Thoracic aorta endothelial cell (primary cell): Measurements from ENCODE around the gene SLC25A40. TPM values are rescaled to one million over a fixed set of nuclear protein-coding genes. Genes with fewer than 3 reads are reported as not detected.

Source experiments
- total RNA-seq: library from RNA; depleted of rRNA; stranded (reverse); fragments of >200 nt; gene quantifications from 2 replicates; pipeline ENCODE4 v1.2.3, GENCODE V29; 2012

Gene SLC25A40, protein sequence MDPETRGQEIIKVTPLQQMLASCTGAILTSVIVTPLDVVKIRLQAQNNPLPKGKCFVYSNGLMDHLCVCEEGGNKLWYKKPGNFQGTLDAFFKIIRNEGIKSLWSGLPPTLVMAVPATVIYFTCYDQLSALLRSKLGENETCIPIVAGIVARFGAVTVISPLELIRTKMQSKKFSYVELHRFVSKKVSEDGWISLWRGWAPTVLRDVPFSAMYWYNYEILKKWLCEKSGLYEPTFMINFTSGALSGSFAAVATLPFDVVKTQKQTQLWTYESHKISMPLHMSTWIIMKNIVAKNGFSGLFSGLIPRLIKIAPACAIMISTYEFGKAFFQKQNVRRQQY
- 20.5 and 35.1 TPM in 2 replicates for total RNA-seq

DNA sequence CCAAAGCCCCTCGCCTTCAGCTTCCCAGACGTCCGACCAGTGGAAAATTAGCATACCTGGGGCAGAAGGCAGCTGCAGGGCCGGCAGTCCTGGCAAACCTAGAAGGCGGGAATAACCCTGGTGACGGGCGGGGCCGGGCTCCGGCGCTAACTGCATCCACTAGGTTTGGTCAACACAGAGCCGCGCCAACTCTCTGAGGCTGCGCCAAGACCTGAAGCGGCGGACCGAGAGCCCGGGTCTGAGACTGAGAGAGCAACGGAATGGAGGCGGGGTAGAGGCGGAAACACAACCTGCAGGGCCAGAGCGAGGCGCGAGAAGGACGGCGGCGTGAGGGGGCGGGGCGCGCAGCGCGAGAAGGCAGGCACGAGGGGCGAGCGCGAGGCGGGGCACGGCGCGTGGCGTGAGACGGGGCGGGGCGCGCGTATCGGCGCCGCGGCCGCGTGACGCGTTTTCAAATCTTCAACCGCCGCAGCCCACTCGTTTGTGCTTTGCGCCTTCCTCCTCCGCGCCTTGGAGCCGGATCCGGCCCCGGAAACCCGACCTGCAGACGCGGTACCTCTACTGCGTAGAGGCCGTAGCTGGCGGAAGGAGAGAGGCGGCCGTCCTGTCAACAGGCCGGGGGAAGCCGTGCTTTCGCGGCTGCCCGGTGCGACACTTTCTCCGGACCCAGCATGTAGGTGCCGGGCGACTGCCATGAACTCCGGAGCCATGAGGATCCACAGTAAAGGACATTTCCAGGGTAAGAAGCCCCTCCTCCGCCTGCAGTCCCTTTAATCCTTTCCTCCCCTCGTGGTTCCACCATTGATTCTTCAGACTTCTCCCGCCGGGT is at the start of gene SLC25A40, which contains the start of gene DBF4:
Gene SLC25A40, minus strand, starts transcription at position 321 of the 829 bp plus-strand sequence. CDS start 17,633 bp downstream, outside the sequence.
Gene DBF4, plus strand, starts transcription at position 454 of the 829 bp plus-strand sequence. Its CDS starts 240 bp downstream, at position 694.

Other genes with a start within 250 kb of the SLC25A40 start
- 3.9 and 5.4 TPM in 2 replicates for gene RUNDC3B, start 248.0 kb downstream of the SLC25A40 start, total RNA-seq
- gene DBF4, start 133 bp upstream of the SLC25A40 start, total RNA-seq, result 49.2 and 76.6 TPM in 2 replicates
- gene ADAM22, start 57.9 kb upstream of the SLC25A40 start, total RNA-seq, result 0.40 and 0.79 TPM in 2 replicates